ENCODE results near the gene SH3BP5L. TPM values are rescaled to one million over a fixed set of nuclear protein-coding genes. Genes with fewer than 3 reads are reported as not detected.
"Not testable (repeated sequence)": the region's sequence is repeated elsewhere in the genome, so short reads cannot be mapped to it uniquely, and the experiment has no call there.

Gene SH3BP5L
- total RNA-seq, 2 donors from 2014 or later = 23.1 to 25.3 TPM

- H3K36me3 Mint-ChIP-seq (ENCODE audit: insufficient read depth in 2 of 2) = peaks cover 3 to 6% of the 10 kb centered on the region in 2 donors
- no peak overlapping the region for H3K4me3 Mint-ChIP-seq
- H3K27ac Mint-ChIP-seq = no peak overlapping the region
- H3K9me3 Mint-ChIP-seq = peaks cover 4 to 9% of the 10 kb centered on the region in 2 donors
- H3K4me1 Mint-ChIP-seq (ENCODE audit: low read depth) = peaks cover 20% of the 10 kb centered on the region
- no peak for ATAC-seq (replicated peaks in 1 of 2)
- DNase-seq = no peak
- peaks cover 14% of the 10 kb centered on the region for H3K27me3 Mint-ChIP-seq (ENCODE audit: low read depth)
Measured at GRCh38 chr1:248790456-248790855, 35.3 kb downstream of the SH3BP5L start.

- H3K36me3 Mint-ChIP-seq (ENCODE audit: insufficient read depth in 2 of 2); DNase-seq; H3K4me3 Mint-ChIP-seq; H3K27ac Mint-ChIP-seq; H3K9me3 Mint-ChIP-seq; ATAC-seq (replicated peaks in 1 of 2): not testable (repeated sequence)
- Mint-ChIP-seq H3K4me1 (ENCODE audit: low read depth) (peaks cover 20% of the 10 kb centered on the region), H3K27me3 (ENCODE audit: low read depth) (peaks cover 18% of the 10 kb centered on the region)
Measured at GRCh38 chr1:248789337-248789736, 36.4 kb downstream of the SH3BP5L start.

- no peak for DNase-seq
- Mint-ChIP-seq H3K4me3 (no peak overlapping the region), H3K27ac (no peak overlapping the region), H3K36me3 (ENCODE audit: insufficient read depth in 2 of 2) (no peaks in the 10 kb centered on the region), H3K9me3 (peaks cover 0 to 3% of the 10 kb centered on the region in 2 donors), H3K4me1 (ENCODE audit: low read depth) (peaks cover 11% of the 10 kb centered on the region), H3K27me3 (ENCODE audit: low read depth) (peaks cover 21% of the 10 kb centered on the region)
- ATAC-seq (replicated peaks in 1 of 2) = no peak
Measured at GRCh38 chr1:248788327-248788726, 37.4 kb downstream of the SH3BP5L start.

- no peak overlapping the region for H3K27ac Mint-ChIP-seq
- H3K36me3 Mint-ChIP-seq (ENCODE audit: insufficient read depth in 2 of 2) = no peaks in the 10 kb centered on the region
- peaks cover 0 to 3% of the 10 kb centered on the region in 2 donors for H3K9me3 Mint-ChIP-seq
- H3K4me3 Mint-ChIP-seq = no peak overlapping the region
- peaks cover 11% of the 10 kb centered on the region for H3K4me1 Mint-ChIP-seq (ENCODE audit: low read depth)
- ATAC-seq (replicated peaks in 1 of 2) (no peak), DNase-seq (no peak)
- peaks cover 28% of the 10 kb centered on the region for H3K27me3 Mint-ChIP-seq (ENCODE audit: low read depth)
Measured at GRCh38 chr1:248787430-248787829, 38.3 kb downstream of the SH3BP5L start.

GRCh38 chr1:248786156-248786555 is 39.6 kb downstream of the SH3BP5L start:
- Mint-ChIP-seq H3K27me3 (ENCODE audit: low read depth) (peaks cover 34% of the 10 kb centered on the region), H3K27ac (no peak overlapping the region), H3K36me3 (ENCODE audit: insufficient read depth in 2 of 2) (no peaks in the 10 kb centered on the region), H3K4me3 (no peak overlapping the region), H3K9me3 (peaks cover 0 to 3% of the 10 kb centered on the region in 2 donors), H3K4me1 (ENCODE audit: low read depth) (peaks cover 11% of the 10 kb centered on the region)
- peak; percentile 7 to 13 for DNase-seq
- peak; percentile 87 to 93 for ATAC-seq (replicated peaks in 1 of 2)

- Mint-ChIP-seq H3K27me3 (ENCODE audit: low read depth) (peaks cover 34% of the 10 kb centered on the region), H3K4me3 (no peak overlapping the region), H3K9me3 (peaks cover 0 to 2% of the 10 kb centered on the region in 2 donors), H3K27ac (no peak overlapping the region), H3K4me1 (ENCODE audit: low read depth) (peaks cover 16% of the 10 kb centered on the region), H3K36me3 (ENCODE audit: insufficient read depth in 2 of 2) (peaks cover 0 to 3% of the 10 kb centered on the region in 2 donors)
- ATAC-seq (replicated peaks in 1 of 2) (no peak), DNase-seq (no peak)
Measured at GRCh38 chr1:248783367-248783766, 42.3 kb downstream of the SH3BP5L start.

GRCh38 chr1:248782416-248783141 is 43.1 kb downstream of the SH3BP5L start:
- no peak for DNase-seq
- H3K27me3 Mint-ChIP-seq (ENCODE audit: low read depth) = peaks cover 34% of the 10 kb centered on the region

GRCh38 chr1:248779350-248779749 is 46.4 kb downstream of the SH3BP5L start:
- H3K4me3 Mint-ChIP-seq = no peak overlapping the region
- no peak for DNase-seq
- H3K36me3 Mint-ChIP-seq (ENCODE audit: insufficient read depth in 2 of 2) = peaks cover 1 to 3% of the 10 kb centered on the region in 2 donors
- H3K4me1 Mint-ChIP-seq (ENCODE audit: low read depth) = peaks cover 6% of the 10 kb centered on the region
- H3K27ac Mint-ChIP-seq = no peak overlapping the region
- peaks cover 16% of the 10 kb centered on the region for H3K27me3 Mint-ChIP-seq (ENCODE audit: low read depth)
- H3K9me3 Mint-ChIP-seq = peaks cover 4 to 8% of the 10 kb centered on the region in 2 donors
- ATAC-seq (replicated peaks in 1 of 2) = peak in 1 of 2 donors; percentile 33

More at GRCh38 chr1:248782416-248783141, 43.1 kb downstream of the SH3BP5L start:
- H3K9me3 Mint-ChIP-seq = peaks cover 2% of the 10 kb centered on the region in 2 donors
- no peak overlapping the region for H3K4me3 Mint-ChIP-seq
- H3K36me3 Mint-ChIP-seq (ENCODE audit: insufficient read depth in 2 of 2) = peaks cover 0 to 3% of the 10 kb centered on the region in 2 donors
- no peak overlapping the region for H3K27ac Mint-ChIP-seq
- peaks cover 16% of the 10 kb centered on the region for H3K4me1 Mint-ChIP-seq (ENCODE audit: low read depth)
- ATAC-seq (replicated peaks in 1 of 2) = no peak

- Mint-ChIP-seq H3K36me3 (ENCODE audit: insufficient read depth in 2 of 2) (peaks cover 1 to 3% of the 10 kb centered on the region in 2 donors), H3K4me3 (no peak overlapping the region), H3K9me3 (peaks cover 4 to 8% of the 10 kb centered on the region in 2 donors), H3K27ac (no peak overlapping the region), H3K27me3 (ENCODE audit: low read depth) (peaks cover 16% of the 10 kb centered on the region), H3K4me1 (ENCODE audit: low read depth) (peaks cover 6% of the 10 kb centered on the region)
- DNase-seq (no peak), ATAC-seq (replicated peaks in 1 of 2) (no peak)
Measured at GRCh38 chr1:248778906-248779305, 46.8 kb downstream of the SH3BP5L start.

GRCh38 chr1:248776991-248777390 is 48.7 kb downstream of the SH3BP5L start:
- peaks cover 6% of the 10 kb centered on the region for H3K4me1 Mint-ChIP-seq (ENCODE audit: low read depth)
- DNase-seq (no peak), ATAC-seq (replicated peaks in 1 of 2) (no peak)
- peaks cover 4 to 8% of the 10 kb centered on the region in 2 donors for H3K9me3 Mint-ChIP-seq
- H3K27ac Mint-ChIP-seq = no peak overlapping the region
- H3K36me3 Mint-ChIP-seq (ENCODE audit: insufficient read depth in 2 of 2) = peaks cover 1 to 3% of the 10 kb centered on the region in 2 donors
- no peak overlapping the region for H3K4me3 Mint-ChIP-seq
- H3K27me3 Mint-ChIP-seq (ENCODE audit: low read depth) = peaks cover 6% of the 10 kb centered on the region

GRCh38 chr1:248775441-248775840 is 50.3 kb downstream of the SH3BP5L start:
- peaks cover 1% of the 10 kb centered on the region in 2 donors for H3K36me3 Mint-ChIP-seq (ENCODE audit: insufficient read depth in 2 of 2)
- no peaks in the 10 kb centered on the region for H3K27me3 Mint-ChIP-seq (ENCODE audit: low read depth)
- no peak for DNase-seq
- peaks cover 4 to 8% of the 10 kb centered on the region in 2 donors for H3K9me3 Mint-ChIP-seq
- H3K4me3 Mint-ChIP-seq = no peak overlapping the region
- no peak for ATAC-seq (replicated peaks in 1 of 2)
- peaks cover 6% of the 10 kb centered on the region for H3K4me1 Mint-ChIP-seq (ENCODE audit: low read depth)
- no peak overlapping the region for H3K27ac Mint-ChIP-seq
